H1 (cell line): ENCODE measurements around the gene PRRC1.

Experiments used
- CTCF ChIP-seq, 3 experiments: IDR thresholded peaks; 1 replicate in 2 of 3; 2 replicates in 1 of 3; pipeline versions ENCODE4 v1.5.1 to v1.6.1; 2011; ENCODE audit warnings: low read length in 3 of 3, mild to moderate bottlenecking in 3 of 3, inconsistent platforms in 2 of 3, low read depth in 1 of 3, moderate library complexity in 1 of 3; ENCODE audit not compliant: insufficient read depth in 1 of 3; ENCODE audit errors: control extremely low read depth in 1 of 3
- JUND ChIP-seq: IDR thresholded peaks from 2 replicates; pipeline ENCODE4 v1.6.1; 2011; ENCODE audit warnings: mild to moderate bottlenecking, improper control_type of control experiment, low read length
- MAX ChIP-seq: IDR thresholded peaks from 2 replicates; pipeline ENCODE4 v1.6.1; 2012; ENCODE audit warnings: inconsistent platforms
- POLR2A ChIP-seq, 2 experiments: IDR thresholded peaks; 1 replicate in 1 of 2; 2 replicates in 1 of 2; pipeline ENCODE4 v1.6.1; 2011; ENCODE audit warnings: low read depth in 2 of 2, low read length in 2 of 2, mild to moderate bottlenecking in 2 of 2; ENCODE audit errors: control extremely low read depth in 1 of 2

DNA sequence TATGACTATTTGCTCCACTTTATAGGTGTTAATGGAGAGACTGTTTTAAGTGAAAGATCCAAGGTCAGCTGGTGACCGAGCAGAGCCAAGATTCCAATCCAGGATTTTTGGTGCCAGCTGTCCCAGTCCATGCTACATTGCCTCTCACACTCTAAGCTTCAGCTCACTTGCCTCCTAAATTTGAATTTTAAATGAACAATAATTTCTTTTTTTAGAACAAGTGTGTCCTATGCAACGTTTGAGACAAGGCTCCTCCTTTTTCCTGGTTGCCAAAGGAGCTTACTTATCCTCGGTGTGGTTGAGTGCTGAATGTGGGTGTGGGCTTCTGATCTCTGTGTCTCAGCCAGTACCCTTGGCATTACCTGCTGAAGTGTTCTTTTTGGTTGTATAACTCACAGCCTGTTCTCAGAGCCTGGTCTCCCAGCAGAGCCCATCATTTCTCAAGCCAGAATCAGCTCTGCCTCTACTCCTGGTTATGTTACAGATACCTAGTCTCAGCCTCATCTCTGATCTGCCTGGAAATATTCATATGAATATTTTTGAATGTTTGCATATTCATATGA, 4.0 kb upstream of the PRRC1 start:
- TF ChIP-seq POLR2A (IDR thresholded peaks at IDR 0.05; ENCODE audit: control extremely low read depth in 1 of 2, low read depth in 2 of 2, low read length in 2 of 2), result no peak
- no peak for TF ChIP-seq JUND
- TF ChIP-seq MAX, result no peak
- no peak for TF ChIP-seq CTCF (IDR thresholded peaks at IDR 0.05; ENCODE audit: control extremely low read depth in 1 of 3, insufficient read depth in 1 of 3, low read depth in 1 of 3, low read length in 3 of 3)
